Right lobe of liver (tissue), 6 donors: ENCODE measurements around the gene GP1BB. TPM values are rescaled to one million over a fixed set of nuclear protein-coding genes. Genes with fewer than 3 reads are reported as not detected.

Source experiments
- ATAC-seq, 4 donors: fragments of 200-7000 bp; cut with Tn5 transposase; one replicate each; pipeline ENCODE4 v1.9.1; 2020; ENCODE audit warnings: mild to moderate bottlenecking in 4 of 4, moderate library complexity in 4 of 4
- DNase-seq, 3 donors: peaks; one replicate each; pipeline ENCODE4 v3.0.0-alpha.2; 2020
- H3K27ac ChIP-seq, 3 donors: fragments of 200-600 bp; one replicate each; pipeline ENCODE4 v1.8.0; 2022
- H3K27me3 ChIP-seq, 2 donors: fragments of 200-600 bp; one replicate each; pipeline ENCODE4 v1.8.0; 2022
- H3K36me3 ChIP-seq, 4 donors: fragments of 200-600 bp; sonication (generic) in 1 of 4; one replicate each; pipeline versions ENCODE4 v1.5.1 to v1.8.0; 2017 to 2022; ENCODE audit warnings: control low read depth in 1 of 4
- H3K4me1 ChIP-seq, 4 donors: fragments of 200-600 bp; sonication (generic) in 1 of 4; one replicate each; pipeline versions ENCODE4 v1.5.1 to v1.8.0; 2017 to 2022; ENCODE audit warnings: control low read depth in 1 of 4
- H3K4me3 ChIP-seq, 3 donors: fragments of 200-600 bp; one replicate each; pipeline ENCODE4 v1.8.0; 2022
- H3K9me3 ChIP-seq, 4 donors: fragments of 200-600 bp; sonication (generic) in 1 of 4; one replicate each; pipeline versions ENCODE4 v1.5.1 to v1.8.0; 2017 to 2022; ENCODE audit warnings: control low read depth in 1 of 4
- POLR2A ChIP-seq: fragments of 450-650 bp; IDR thresholded peaks from one replicate; pipeline ENCODE4 v1.6.1; 2017; ENCODE audit warnings: antibody characterized with exemption, mild to moderate bottlenecking
- WGBS: methylation state at CpG from one replicate; pipeline ENCODE4 v1.1.6; 2018; ENCODE audit warnings: low coverage, low lambda C conversion rate; ENCODE audit not compliant: insufficient coverage; ENCODE audit errors: missing lambda C conversion rate; 5-methylcytosine and 5-hydroxymethylcytosine counted together
- intact Hi-C, 2 donors: fragments of 100-400 bp; cut with DNase I; formaldehyde crosslinking; loops; one replicate each; pipeline versions ENCODE4 v1.11.2 to v1.14.1; 2022
- total RNA-seq, 6 experiments: library from RNA; depleted of rRNA in 2 of 6; stranded (reverse); fragments of >200 nt in 2 of 6; fragmentation: NEBNext Ultra II Directional in 3 of 6; extraction: Animal tissue kit (Norgen Biotek cat#: 25700) in 3 of 6; gene quantifications; one replicate each; pipeline versions ENCODE4 v1.1.0 to v1.2.4, GENCODE V29; 2016 to 2023
- TF ChIP-seq, protein P1 (sequence below), 4 donors: fragments of 200-600 bp in 3 of 4; fragments of 450-650 bp in 1 of 4; IDR thresholded peaks; one replicate each; pipeline versions ENCODE4 v1.5.1 to v1.8.0; 2016 to 2022; ENCODE audit warnings: antibody characterized with exemption in 4 of 4, mild to moderate bottlenecking in 2 of 4
- donor health status: DM: no; HTN: yes; CAD: no.
- donor health status: DM: no; HTN: no; CAD: no.
- donor health status: DM: no; HTN: no; CAD: no.
- donor health status: DM: no; HTN: yes; CAD: no.
- donor health status: DM: no; HTN: yes; CAD: no.

GP1BB gene
- total RNA-seq, 6 experiments from 2014 or later, result 0.15 to 1.3 (median 0.62) TPM; not detected in 1

DNA sequence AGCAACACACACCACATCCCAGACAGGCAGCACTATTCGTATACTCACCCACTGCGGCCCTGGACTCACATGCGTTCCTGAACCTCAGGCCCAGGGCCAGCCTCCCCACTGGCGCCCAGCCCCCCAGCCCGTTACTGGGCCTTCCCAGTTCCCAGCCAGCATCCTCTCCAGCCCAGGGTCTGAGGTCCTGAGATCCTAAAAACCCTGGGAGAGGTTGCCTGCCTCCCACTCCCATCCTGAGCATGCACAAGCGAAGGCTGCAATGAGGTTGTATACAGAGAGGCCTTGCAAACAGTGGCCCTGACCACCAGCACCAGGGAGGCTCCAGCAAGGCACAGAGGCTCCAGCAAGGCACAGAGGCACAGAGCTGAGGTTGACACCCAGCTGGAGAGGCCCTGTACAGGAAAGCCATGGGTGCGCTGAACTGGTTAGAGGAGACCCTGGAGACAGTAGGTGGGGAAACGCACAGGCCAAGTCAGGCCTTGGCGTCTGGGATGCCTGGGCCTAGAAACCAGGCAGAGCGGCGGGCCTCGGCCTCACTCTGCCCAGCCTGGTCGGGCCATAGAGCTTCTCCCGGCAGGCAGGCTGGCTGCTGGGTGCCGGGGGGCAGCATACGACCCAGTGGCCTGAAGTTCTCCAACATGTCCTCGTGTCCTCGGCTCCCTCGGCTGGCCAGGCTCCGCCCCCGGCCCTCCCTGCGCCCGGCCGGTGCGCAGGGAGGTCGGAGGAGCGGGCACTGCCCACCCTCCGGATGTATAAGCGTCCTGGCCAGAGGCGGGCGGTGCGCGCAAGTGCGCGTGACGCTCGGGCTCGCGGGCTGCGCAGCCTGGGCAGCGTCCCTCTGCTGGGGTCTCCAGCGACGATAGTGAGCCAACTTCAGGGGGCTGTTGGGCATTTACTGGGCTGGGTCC lies 34.9 kb downstream of the GP1BB start:
- ATAC-seq (no peak), DNase-seq (no peak)
- H3K27me3 ChIP-seq, result peaks cover 0 to 12% of the 10 kb centered on the region in 2 donors
- H3K4me3 ChIP-seq, result no peak overlapping the region
- no peak overlapping the region for H3K27ac ChIP-seq
- TF ChIP-seq, protein P1, sequence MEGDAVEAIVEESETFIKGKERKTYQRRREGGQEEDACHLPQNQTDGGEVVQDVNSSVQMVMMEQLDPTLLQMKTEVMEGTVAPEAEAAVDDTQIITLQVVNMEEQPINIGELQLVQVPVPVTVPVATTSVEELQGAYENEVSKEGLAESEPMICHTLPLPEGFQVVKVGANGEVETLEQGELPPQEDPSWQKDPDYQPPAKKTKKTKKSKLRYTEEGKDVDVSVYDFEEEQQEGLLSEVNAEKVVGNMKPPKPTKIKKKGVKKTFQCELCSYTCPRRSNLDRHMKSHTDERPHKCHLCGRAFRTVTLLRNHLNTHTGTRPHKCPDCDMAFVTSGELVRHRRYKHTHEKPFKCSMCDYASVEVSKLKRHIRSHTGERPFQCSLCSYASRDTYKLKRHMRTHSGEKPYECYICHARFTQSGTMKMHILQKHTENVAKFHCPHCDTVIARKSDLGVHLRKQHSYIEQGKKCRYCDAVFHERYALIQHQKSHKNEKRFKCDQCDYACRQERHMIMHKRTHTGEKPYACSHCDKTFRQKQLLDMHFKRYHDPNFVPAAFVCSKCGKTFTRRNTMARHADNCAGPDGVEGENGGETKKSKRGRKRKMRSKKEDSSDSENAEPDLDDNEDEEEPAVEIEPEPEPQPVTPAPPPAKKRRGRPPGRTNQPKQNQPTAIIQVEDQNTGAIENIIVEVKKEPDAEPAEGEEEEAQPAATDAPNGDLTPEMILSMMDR (IDR thresholded peaks at IDR 0.05), result no peak
- no peaks in the 10 kb centered on the region for H3K9me3 ChIP-seq
- H3K36me3 ChIP-seq, result no peaks in the 10 kb centered on the region
- no CpG with 5 or more reads among the region's 43 CpGs for WGBS
- intact Hi-C loops, result loop anchor here (10.0 kb wide), 2 partner anchors 87 to 117 kb away; no protein-coding TSS in a partner anchor
- peaks cover 0 to 4% (median 0%) of the 10 kb centered on the region in 4 donors for H3K4me1 ChIP-seq

DNA sequence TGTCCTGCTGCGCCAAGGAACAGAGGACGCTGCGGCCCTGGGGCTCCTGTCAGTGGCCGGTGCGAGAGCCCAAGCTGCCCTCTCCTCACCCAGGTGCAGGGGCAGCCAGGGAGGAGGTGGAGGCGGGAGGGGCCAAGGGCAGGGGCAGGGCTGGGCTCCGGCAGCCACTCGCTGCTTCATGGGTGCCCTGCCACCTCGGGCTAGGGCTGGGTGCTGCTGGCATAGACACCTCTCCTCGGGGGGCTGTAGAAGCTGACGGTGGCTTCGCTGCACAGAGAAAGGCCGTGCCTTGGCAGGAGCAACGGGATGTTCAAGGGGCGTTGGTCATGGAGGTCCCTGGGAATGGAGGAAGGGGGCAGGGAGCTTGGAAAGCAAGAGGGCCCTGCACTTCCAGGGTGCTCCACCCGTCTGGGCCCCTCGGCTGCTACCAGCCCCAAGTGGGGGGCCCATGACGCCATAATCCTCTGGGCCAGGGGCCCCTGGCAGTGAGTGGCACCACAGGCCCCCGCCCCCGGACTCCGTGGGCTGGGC lies 35.6 kb downstream of the GP1BB start:
- ATAC-seq, result no peak
- WGBS, result 14% methylated on average over 8 of the region's 21 CpGs
- H3K4me3 ChIP-seq, result no peak overlapping the region
- no peaks in the 10 kb centered on the region for H3K36me3 ChIP-seq
- no peak for DNase-seq
- peaks cover 0 to 12% of the 10 kb centered on the region in 2 donors for H3K27me3 ChIP-seq
- peaks cover 0 to 4% (median 0%) of the 10 kb centered on the region in 4 donors for H3K4me1 ChIP-seq
- H3K27ac ChIP-seq, result no peak overlapping the region
- no peaks in the 10 kb centered on the region for H3K9me3 ChIP-seq
- TF ChIP-seq, protein P1 (IDR thresholded peaks at IDR 0.05), result no peak
- intact Hi-C loops, result loop anchor here (10.0 kb wide), 2 partner anchors 86 to 116 kb away; no protein-coding TSS in a partner anchor

DNA sequence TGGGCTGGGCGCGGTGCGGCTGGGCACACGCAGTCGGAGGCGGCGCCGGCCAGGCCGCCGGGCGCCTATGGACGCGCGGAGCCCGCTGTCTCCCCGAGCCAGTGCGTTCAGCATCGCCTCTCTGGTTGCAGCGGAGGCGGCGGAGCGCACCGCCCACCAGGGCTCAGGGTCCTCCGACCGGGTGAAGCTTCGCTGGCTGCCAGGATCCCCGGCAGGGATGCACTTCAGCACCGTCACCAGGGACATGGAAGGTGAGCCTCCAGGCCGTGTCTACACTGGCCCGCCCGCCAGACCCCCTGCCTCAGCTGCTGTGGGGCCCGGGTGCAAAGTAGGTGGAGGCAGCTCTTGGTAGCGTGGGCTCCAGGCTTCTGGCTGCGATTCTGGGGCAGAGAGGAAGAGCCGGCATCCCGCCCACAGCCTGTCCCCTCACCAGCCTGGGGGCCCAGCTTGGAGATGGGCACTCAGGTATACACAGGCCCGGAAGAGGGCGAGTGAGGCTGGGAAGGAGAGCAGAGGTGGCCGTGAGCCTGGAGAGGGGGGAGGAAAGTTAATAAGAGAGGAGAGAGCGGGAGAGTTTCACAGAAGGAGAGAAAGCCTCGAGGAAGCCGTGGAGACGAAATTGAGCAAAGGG lies 36.2 kb downstream of the GP1BB start:
- Histone ChIP-seq H3K9me3 (no peaks in the 10 kb centered on the region), H3K27ac (no peak overlapping the region), H3K36me3 (no peaks in the 10 kb centered on the region), H3K4me3 (no peak overlapping the region), H3K27me3 (peaks cover 0 to 12% of the 10 kb centered on the region in 2 donors), H3K4me1 (peaks cover 0 to 4% (median 0%) of the 10 kb centered on the region in 4 donors)
- ATAC-seq (no peak), DNase-seq (no peak)
- 6% methylated on average over 7 of the region's 43 CpGs for WGBS
- intact Hi-C loops, result loop anchor here (10.0 kb wide), 2 partner anchors 85 to 115 kb away; no protein-coding TSS in a partner anchor
- TF ChIP-seq, protein P1 (IDR thresholded peaks at IDR 0.05), result no peak
- TF ChIP-seq POLR2A, result no peak

DNA sequence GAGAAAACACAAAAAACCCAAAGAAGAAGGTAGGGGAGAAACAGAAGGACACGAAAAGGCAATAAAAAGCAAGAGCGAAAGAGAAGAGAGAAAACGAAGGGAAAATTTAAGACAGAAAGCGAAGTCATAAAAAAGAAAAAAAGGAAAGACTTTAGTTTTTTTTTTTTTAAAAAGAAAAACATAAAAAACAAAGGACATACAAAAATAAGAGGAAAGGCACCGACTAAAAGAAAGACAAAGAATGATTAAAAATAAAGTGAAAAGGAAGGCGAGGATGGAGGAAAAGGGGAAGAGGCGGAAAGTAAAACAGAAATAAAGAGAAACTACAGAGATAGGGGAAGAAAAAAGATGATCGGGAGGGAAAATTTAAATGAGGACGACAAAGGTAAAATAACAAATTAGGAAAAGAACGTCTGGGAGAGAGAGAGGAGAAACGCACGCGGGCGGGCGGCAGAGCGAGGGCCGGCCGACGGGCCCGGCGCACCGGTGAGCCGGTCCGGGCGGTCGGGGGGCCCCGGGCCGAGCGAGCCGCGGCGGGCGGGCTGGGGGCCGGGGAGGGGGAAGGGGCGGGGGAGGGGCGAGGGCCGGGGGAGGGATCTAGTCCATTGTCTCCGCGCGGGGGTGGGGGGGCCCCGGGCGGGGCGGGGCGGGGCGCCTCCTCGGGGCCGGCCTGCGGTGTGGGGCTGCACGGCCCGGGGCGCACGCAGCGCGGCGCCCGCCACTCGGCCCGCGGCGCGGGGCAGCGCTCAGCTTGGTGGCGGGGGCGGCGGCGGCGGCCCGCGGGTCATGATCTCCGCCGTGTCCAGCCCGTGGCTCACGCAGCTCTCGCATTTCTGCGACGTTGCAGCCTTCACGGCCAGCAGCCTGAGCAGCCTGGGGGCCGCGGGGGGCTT lies 37.0 kb downstream of the GP1BB start, which contains the start of gene TBX1:
TSS of gene TBX1 (plus strand) at position 721 of the 893 bp plus-strand sequence. CDS start at position 787, 66 bp downstream.
- H3K27ac ChIP-seq, result no peak within 1 kb of the TSS
- no peak within 1 kb of the TSS for H3K4me3 ChIP-seq
- intact Hi-C loops, result no loop called here

More for the DNA sequence above, 37.0 kb downstream of the GP1BB start, which contains the start of gene TBX1:
- TF ChIP-seq POLR2A, result no peak
- TF ChIP-seq, protein P1 (IDR thresholded peaks at IDR 0.05), result no peak
- no peaks in the 10 kb centered on the region for H3K9me3 ChIP-seq
- 5% methylated on average over 35 of the region's 79 CpGs for WGBS
- H3K36me3 ChIP-seq, result no peaks in the 10 kb centered on the region
- no peak for DNase-seq
- no peak for ATAC-seq
- peaks cover 0 to 4% (median 0%) of the 10 kb centered on the region in 4 donors for H3K4me1 ChIP-seq
- H3K27me3 ChIP-seq, result peaks cover 0 to 12% of the 10 kb centered on the region in 2 donors
